ENCODE results near the gene SRL.
"Not testable (repeated sequence)": the region's sequence is repeated elsewhere in the genome, so short reads cannot be mapped to it uniquely, and the experiment has no call there.

SRL gene

DNA sequence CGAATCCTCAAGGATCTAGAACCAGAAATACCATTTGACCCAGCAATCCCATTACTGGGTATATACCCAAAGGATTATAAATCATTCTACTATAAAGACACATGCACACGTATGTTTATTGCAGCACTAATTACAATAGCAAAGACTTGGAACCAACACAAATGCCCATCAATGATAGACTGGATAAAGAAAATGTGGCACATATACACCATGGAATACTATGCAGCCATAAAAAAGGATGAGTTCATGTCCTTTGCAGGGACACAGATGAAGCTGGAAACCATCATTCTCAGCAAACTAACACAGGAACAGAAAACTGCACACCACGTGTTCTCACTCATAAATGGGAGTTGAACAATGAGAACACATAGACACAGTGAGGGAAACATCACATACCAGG lies 85.4 kb downstream of the SRL start:
- DNase-seq, result not testable (repeated sequence)

DNA sequence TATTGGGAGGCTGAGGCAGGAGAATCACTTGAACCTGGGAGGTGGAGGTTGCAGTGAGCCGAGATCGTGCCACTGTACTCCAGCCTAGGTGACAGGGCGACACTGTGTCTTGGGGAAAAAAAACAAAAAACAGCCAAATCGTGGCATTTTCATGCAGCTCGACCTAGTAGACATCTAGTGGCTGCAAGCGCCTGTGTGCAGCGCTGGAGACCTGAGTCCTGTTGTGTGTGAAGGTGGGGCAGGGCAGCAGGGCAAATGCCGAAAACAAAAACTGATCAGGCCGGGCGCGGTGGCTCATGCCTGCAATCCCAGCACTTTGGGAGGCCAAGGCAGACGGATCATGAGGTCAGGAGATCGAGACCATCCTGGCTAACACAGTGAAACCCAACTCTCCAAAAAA lies 88.5 kb downstream of the SRL start:
- DNase-seq, result not testable (repeated sequence)

- DNase-seq, result no peak
These were observed 89.6 kb downstream of the SRL start for GRCh38 chr16:4152267-4152666.

DNA sequence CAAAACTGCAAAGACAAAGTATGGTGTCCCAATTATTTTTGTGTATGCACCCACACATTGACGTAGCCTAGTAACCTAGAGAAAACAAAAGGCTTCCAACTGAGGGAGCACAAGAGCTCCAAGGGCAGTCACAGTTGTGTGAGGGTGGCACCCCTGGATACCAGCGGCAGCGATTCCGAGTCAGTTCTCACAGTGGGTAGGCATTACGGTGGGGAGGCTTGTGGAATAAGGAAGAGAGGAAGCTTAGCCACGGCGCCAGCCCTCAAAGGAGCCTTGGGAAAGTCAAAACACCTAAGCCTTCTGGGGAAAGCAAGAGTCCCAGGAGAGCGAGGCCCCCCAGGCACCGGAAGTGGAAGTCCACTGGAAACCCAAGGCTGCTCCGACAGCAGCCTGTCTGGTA lies 94.6 kb downstream of the SRL start:
- no peak for DNase-seq

GRCh38 chr16:4142268-4142667 lies 99.6 kb downstream of the SRL start:
- no peak for DNase-seq

DNA sequence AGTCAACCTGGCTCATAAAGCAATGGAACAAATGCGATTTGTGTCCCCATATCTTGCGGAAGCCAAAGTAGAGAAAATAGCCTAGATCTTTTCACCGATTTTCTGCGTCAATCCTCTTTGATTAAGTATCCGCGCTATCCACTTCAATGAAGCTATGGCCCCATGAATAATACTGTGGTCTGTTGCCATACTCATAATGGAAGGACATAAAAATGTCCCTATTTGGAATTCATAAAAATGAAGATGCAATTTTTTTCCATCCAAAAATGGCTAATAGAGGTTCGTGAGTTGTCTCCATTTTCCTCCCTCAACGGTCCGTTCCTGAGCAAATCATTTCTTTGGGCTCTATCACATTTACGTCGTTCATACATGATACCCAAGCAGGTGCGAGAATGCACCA lies 100.3 kb downstream of the SRL start:
- no peak for DNase-seq

GRCh38 chr16:4140652-4141051 lies 101.2 kb downstream of the SRL start:
- DNase-seq, result peak; percentile 32

DNA sequence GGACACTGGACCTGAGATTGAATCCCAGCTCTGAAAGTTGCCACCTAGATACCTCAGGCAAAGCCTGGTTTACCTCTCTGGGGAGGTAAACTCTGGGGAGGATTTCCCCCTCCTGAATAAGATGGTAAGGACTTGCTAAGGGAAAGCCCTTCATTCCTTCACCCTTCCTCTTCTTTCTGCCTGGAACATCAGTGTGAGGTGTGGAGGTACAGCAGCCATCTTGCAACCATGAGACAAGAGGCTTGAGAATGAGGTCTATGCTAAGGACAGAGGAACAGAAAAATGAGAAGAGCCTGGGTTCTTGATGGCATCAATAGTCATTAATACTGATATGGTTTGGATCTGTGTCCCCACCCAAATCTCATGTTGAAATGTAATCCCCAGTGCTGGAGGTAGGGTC lies 101.9 kb downstream of the SRL start:
- DNase-seq, result no peak

All from NCI-H2171 (cell line).